ENCODE data around the gene TNPO1. TPM values are rescaled to one million over a fixed set of nuclear protein-coding genes. Genes with fewer than 3 reads are reported as not detected.
A peak's percentile ranks its signal among the peaks of the same experiment; 100 is the strongest.

Gene TNPO1
- total and polyA plus RNA-seq, 2 of the 13 experiments (the other 11 are each of a cell fraction or from before 2014, with no cell fraction given): 26.7 to 123 TPM

DNA sequence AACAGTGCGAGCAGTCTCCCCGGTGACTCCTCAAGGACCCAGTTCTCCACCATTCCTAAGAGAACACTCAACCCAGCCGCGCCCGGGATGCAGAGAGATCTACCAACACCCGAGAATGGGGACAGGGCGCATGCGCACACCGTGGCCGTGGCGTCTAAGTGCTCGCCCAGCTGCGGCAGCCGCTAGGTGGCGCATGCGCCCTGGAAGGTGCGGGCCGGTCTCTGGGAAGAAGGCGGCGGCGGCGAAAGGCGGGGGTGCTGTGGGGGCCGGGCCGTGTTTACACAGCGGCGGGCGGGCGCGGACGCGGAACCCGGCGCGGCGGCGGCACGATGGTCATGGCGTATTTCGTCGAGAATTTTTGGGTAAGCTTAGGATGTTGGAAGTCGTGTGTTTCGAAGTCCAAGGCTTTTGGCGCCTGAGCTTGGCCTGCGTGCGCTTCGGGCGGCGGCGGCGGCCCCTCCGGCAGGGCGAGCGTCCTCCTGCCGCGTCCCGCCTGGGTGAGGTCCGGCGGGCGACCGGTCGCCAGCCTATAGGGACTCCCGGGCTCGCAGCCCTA is 139.4 kb downstream of the TNPO1 start, which contains the start of gene FCHO2 (continued):
- TF ChIP-seq, protein P1, sequence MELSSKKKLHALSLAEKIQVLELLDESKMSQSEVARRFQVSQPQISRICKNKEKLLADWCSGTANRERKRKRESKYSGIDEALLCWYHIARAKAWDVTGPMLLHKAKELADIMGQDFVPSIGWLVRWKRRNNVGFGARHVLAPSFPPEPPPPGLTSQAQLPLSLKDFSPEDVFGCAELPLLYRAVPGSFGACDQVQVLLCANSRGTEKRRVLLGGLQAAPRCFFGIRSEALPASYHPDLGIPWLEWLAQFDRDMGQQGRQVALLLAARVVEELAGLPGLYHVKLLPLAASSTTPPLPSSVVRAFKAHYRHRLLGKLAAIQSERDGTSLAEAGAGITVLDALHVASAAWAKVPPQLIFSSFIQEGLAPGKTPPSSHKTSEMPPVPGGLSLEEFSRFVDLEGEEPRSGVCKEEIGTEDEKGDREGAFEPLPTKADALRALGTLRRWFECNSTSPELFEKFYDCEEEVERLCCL (CRISPR knock-in tag; IDR thresholded peaks at IDR 0.05; ENCODE audit: borderline replicate concordance): no peak
- TF ChIP-seq SP2 (CRISPR knock-in tag; IDR thresholded peaks at IDR 0.05) (0 out of 2 replicates have a peak, but pooled peaks have one; percentile 38), CC2D1A (CRISPR knock-in tag; IDR thresholded peaks at IDR 0.05) (no peak), ZMYM3 (CRISPR knock-in tag; IDR thresholded peaks at IDR 0.05) (no peak), AGO2 (optimal IDR thresholded peaks at IDR 0.05; ENCODE audit: low read depth, low read length) (no peak), POGZ (CRISPR knock-in tag; IDR thresholded peaks at IDR 0.05) (peak; percentile 56), JUN (CRISPR knock-in tag; IDR thresholded peaks at IDR 0.05) (no peak), ZNF253 (CRISPR knock-in tag; IDR thresholded peaks at IDR 0.05; ENCODE audit: borderline replicate concordance) (0 out of 2 replicates have a peak, but pooled peaks have one; percentile 63), ZC3H4 (CRISPR knock-in tag; IDR thresholded peaks at IDR 0.05; ENCODE audit: borderline replicate concordance) (0 out of 2 replicates have a peak, but pooled peaks have one; percentile 63), ARNTL (CRISPR knock-in tag; IDR thresholded peaks at IDR 0.05) (no peak), NFRKB (IDR thresholded peaks at IDR 0.05) (no peak), ZNF121 (CRISPR knock-in tag; IDR thresholded peaks at IDR 0.05) (peak; percentile 47; the same call in 1 of the 2 replicates), ZNF296 (CRISPR knock-in tag; conservative IDR thresholded peaks at IDR 0.05) (no peak), NCOA5 (CRISPR knock-in tag; IDR thresholded peaks at IDR 0.05) (no peak), SIX1 (CRISPR knock-in tag; IDR thresholded peaks at IDR 0.05; ENCODE audit: borderline replicate concordance) (no peak), ZNF205 (CRISPR knock-in tag; IDR thresholded peaks at IDR 0.05) (peak; percentile 85; the same call in 1 of the 2 replicates), SP4 (CRISPR knock-in tag; IDR thresholded peaks at IDR 0.05) (no peak; the same call in 1 of the 2 replicates), CENPT (CRISPR knock-in tag; IDR thresholded peaks at IDR 0.05; ENCODE audit: low read depth) (0 out of 2 replicates have a peak, but pooled peaks have one; percentile 64), ZNF264 (CRISPR knock-in tag; IDR thresholded peaks at IDR 0.05) (no peak)
- TF ChIP-seq, protein P2, sequence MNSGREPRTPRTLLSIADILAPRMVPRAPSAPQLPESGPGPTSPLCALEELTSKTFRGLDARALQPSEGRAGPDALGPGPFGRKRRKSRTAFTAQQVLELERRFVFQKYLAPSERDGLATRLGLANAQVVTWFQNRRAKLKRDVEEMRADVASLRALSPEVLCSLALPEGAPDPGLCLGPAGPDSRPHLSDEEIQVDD (CRISPR knock-in tag; IDR thresholded peaks at IDR 0.05; ENCODE audit: borderline replicate concordance): 0 out of 2 replicates have a peak, but pooled peaks have one; percentile 46
- TF ChIP-seq, protein P3, sequence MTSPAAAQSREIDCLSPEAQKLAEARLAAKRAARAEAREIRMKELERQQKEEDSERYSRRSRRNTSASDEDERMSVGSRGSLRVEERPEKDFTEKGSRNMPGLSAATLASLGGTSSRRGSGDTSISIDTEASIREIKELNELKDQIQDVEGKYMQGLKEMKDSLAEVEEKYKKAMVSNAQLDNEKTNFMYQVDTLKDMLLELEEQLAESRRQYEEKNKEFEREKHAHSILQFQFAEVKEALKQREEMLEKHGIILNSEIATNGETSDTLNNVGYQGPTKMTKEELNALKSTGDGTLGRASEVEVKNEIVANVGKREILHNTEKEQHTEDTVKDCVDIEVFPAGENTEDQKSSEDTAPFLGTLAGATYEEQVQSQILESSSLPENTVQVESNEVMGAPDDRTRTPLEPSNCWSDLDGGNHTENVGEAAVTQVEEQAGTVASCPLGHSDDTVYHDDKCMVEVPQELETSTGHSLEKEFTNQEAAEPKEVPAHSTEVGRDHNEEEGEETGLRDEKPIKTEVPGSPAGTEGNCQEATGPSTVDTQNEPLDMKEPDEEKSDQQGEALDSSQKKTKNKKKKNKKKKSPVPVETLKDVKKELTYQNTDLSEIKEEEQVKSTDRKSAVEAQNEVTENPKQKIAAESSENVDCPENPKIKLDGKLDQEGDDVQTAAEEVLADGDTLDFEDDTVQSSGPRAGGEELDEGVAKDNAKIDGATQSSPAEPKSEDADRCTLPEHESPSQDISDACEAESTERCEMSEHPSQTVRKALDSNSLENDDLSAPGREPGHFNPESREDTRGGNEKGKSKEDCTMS (CRISPR knock-in tag; conservative IDR thresholded peaks at IDR 0.05): no peak
- TF ChIP-seq, protein P4, sequence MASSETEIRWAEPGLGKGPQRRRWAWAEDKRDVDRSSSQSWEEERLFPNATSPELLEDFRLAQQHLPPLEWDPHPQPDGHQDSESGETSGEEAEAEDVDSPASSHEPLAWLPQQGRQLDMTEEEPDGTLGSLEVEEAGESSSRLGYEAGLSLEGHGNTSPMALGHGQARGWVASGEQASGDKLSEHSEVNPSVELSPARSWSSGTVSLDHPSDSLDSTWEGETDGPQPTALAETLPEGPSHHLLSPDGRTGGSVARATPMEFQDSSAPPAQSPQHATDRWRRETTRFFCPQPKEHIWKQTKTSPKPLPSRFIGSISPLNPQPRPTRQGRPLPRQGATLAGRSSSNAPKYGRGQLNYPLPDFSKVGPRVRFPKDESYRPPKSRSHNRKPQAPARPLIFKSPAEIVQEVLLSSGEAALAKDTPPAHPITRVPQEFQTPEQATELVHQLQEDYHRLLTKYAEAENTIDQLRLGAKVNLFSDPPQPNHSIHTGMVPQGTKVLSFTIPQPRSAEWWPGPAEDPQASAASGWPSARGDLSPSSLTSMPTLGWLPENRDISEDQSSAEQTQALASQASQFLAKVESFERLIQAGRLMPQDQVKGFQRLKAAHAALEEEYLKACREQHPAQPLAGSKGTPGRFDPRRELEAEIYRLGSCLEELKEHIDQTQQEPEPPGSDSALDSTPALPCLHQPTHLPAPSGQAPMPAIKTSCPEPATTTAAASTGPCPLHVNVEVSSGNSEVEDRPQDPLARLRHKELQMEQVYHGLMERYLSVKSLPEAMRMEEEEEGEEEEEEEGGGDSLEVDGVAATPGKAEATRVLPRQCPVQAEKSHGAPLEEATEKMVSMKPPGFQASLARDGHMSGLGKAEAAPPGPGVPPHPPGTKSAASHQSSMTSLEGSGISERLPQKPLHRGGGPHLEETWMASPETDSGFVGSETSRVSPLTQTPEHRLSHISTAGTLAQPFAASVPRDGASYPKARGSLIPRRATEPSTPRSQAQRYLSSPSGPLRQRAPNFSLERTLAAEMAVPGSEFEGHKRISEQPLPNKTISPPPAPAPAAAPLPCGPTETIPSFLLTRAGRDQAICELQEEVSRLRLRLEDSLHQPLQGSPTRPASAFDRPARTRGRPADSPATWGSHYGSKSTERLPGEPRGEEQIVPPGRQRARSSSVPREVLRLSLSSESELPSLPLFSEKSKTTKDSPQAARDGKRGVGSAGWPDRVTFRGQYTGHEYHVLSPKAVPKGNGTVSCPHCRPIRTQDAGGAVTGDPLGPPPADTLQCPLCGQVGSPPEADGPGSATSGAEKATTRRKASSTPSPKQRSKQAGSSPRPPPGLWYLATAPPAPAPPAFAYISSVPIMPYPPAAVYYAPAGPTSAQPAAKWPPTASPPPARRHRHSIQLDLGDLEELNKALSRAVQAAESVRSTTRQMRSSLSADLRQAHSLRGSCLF (CRISPR knock-in tag; IDR thresholded peaks at IDR 0.05; ENCODE audit: borderline replicate concordance): no peak
